CD4-positive, alpha-beta memory T cell (primary cell): ENCODE measurements around the gene ZNF564. TPM values are rescaled to one million over a fixed set of nuclear protein-coding genes. Genes with fewer than 3 reads are reported as not detected.
A peak's percentile ranks its signal among the peaks of the same experiment; 100 is the strongest.
"Not testable (repeated sequence)": the region's sequence is repeated elsewhere in the genome, so short reads cannot be mapped to it uniquely, and the experiment has no call there.

Experiments
- CTCF ChIA-PET: fragments of 350-600 bp; sonication (Branson Sonifier 250); formaldehyde crosslinking; loops from one replicate; lab custom pipeline; 2021; ENCODE audit warnings: inconsistent platforms; ENCODE audit not compliant: partially characterized antibody; lab: Charles Lee
- POLR2A ChIA-PET: fragments of 350-600 bp; sonication (Branson Sonifier 250); formaldehyde crosslinking; loops from one replicate; lab custom pipeline; 2021; ENCODE audit not compliant: partially characterized antibody; lab: Charles Lee
- DNase-seq, 5 donors: peaks; one replicate each; pipeline versions ENCODE4 v3.0.0 to v3.0.0-alpha.2; 2020 to 2022; ENCODE audit warnings: mixed read lengths in 1 of 5
- H3K27ac ChIP-seq: one replicate; pipeline ENCODE4 v1.7.0; 2013; ENCODE audit warnings: low read depth, low read length
- H3K27me3 ChIP-seq: 2 replicates; pipeline ENCODE4 v1.7.0; 2013; ENCODE audit warnings: mild to moderate bottlenecking, low read length, moderate library complexity; ENCODE audit not compliant: insufficient read depth
- H3K36me3 ChIP-seq: 2 replicates; pipeline ENCODE4 v1.7.0; 2013; ENCODE audit warnings: mild to moderate bottlenecking, low read length, moderate library complexity; ENCODE audit not compliant: insufficient read depth
- H3K4me1 ChIP-seq: 2 replicates; pipeline ENCODE4 v1.7.0; 2013; ENCODE audit warnings: mild to moderate bottlenecking, low read length, moderate library complexity; ENCODE audit not compliant: insufficient read depth
- H3K4me3 ChIP-seq, 2 donors: one replicate each; pipeline ENCODE4 v1.7.0; 2013; ENCODE audit warnings: low read length in 2 of 2, mild to moderate bottlenecking in 1 of 2
- H3K9me3 ChIP-seq, 2 donors: one replicate each; pipeline ENCODE4 v1.7.0; 2013; ENCODE audit warnings: low read length in 2 of 2, control low read depth in 1 of 2; ENCODE audit not compliant: control insufficient read depth in 1 of 2
- H3K27ac Mint-ChIP-seq, 7 donors: one replicate each; pipeline ENCODE4 v1.8.0; 2020 to 2021; ENCODE audit warnings: mixed read lengths in 7 of 7, mild to moderate bottlenecking in 6 of 7, inconsistent platforms in 3 of 7, moderate library complexity in 3 of 7
- H3K27me3 Mint-ChIP-seq, 2 donors: one replicate each; pipeline ENCODE4 v1.8.0; 2020 to 2021; ENCODE audit warnings: mixed read lengths in 2 of 2
- H3K36me3 Mint-ChIP-seq, 2 donors: one replicate each; pipeline ENCODE4 v1.8.0; 2020 to 2021; ENCODE audit warnings: mixed read lengths in 2 of 2, inconsistent platforms in 1 of 2, mild to moderate bottlenecking in 1 of 2
- H3K4me1 Mint-ChIP-seq, 4 donors: one replicate each; pipeline ENCODE4 v1.8.0; 2020 to 2021; ENCODE audit warnings: mixed read lengths in 4 of 4, mild to moderate bottlenecking in 1 of 4
- H3K4me3 Mint-ChIP-seq, 8 donors: one replicate each; pipeline ENCODE4 v1.8.0; 2020 to 2021; ENCODE audit warnings: mixed read lengths in 8 of 8, mild to moderate bottlenecking in 7 of 8, moderate library complexity in 6 of 8, inconsistent platforms in 3 of 8
- H3K9me3 Mint-ChIP-seq, 8 donors: one replicate each; pipeline ENCODE4 v1.8.0; 2020 to 2021; ENCODE audit warnings: mixed read lengths in 8 of 8, mild to moderate bottlenecking in 5 of 8, inconsistent platforms in 3 of 8, moderate library complexity in 1 of 8
- intact Hi-C: fragments of 100-400 bp; cut with micrococcal nuclease; formaldehyde crosslinking; loops from one replicate; pipeline ENCODE4 v1.15.1; 2023
- polyA plus RNA-seq, 2 donors: library from polyadenylated mRNA; unstranded; fragments of 300-500 nt; fragmentation: Illumina TruSeq; gene quantifications; one replicate each; pipeline ENCODE4 v1.2.3, GENCODE V29; 2021
- total RNA-seq, 2 experiments: library from RNA; stranded (reverse); gene quantifications; one replicate each; pipeline ENCODE4 v1.2.3, GENCODE V29; 2021

ZNF564 gene
- total and polyA plus RNA-seq, 4 experiments from 2014 or later = 11.2 to 30.6 (median 22.3) TPM

- POLR2A ChIA-PET = interaction anchor here (0.6 to 3.0 kb wide), 4 partner anchors 13 to 164 kb away, joined by 3 to 31 read pairs (median 10); partner anchors contain the start of genes ZNF563 and ZNF709
- Mint-ChIP-seq H3K27ac (peak overlapping the region in 1 of 7 donors; percentile 32), H3K9me3 (no peaks in the 10 kb centered on the region), H3K4me3 (peak overlapping the region in 2 of 8 donors; percentile 12 to 21), H3K27me3 (no peaks in the 10 kb centered on the region), H3K36me3 (no peaks in the 10 kb centered on the region), H3K4me1 (peaks cover 7 to 16% (median 11%) of the 10 kb centered on the region in 4 donors)
- CTCF ChIA-PET = interaction anchor here (1.4 kb wide), 1 partner anchor 700 kb away, joined by 3 read pairs; no protein-coding TSS in a partner anchor
- intact Hi-C loops = loop anchor here (5.0 kb wide), 1 partner anchor 115 kb away; the partner anchor contains the start of genes ZNF490 and ZNF791
- Histone ChIP-seq H3K27ac (no peak overlapping the region), H3K36me3 (no peaks in the 10 kb centered on the region), H3K4me3 (no peak overlapping the region), H3K9me3 (no peaks in the 10 kb centered on the region), H3K27me3 (no peaks in the 10 kb centered on the region), H3K4me1 (peaks cover 5% of the 10 kb centered on the region)
- no peak for DNase-seq
Measured at GRCh38 chr19:12497032-12497431, 54.2 kb downstream of the ZNF564 start.

GRCh38 chr19:12496480-12496879, 54.8 kb downstream of the ZNF564 start:
- no peaks in the 10 kb centered on the region for H3K36me3 Mint-ChIP-seq
- no peaks in the 10 kb centered on the region for H3K27me3 Mint-ChIP-seq
- Histone ChIP-seq H3K4me3 (no peak overlapping the region), H3K36me3 (no peaks in the 10 kb centered on the region), H3K27me3 (no peaks in the 10 kb centered on the region), H3K4me1 (peaks cover 5% of the 10 kb centered on the region), H3K27ac (no peak overlapping the region), H3K9me3 (no peaks in the 10 kb centered on the region)
- CTCF ChIA-PET = interaction anchor here (0.9 to 1.8 kb wide), 7 partner anchors 10 to 699 kb away, joined by 3 to 8 read pairs (median 4); partner anchors contain the start of genes ZNF20 and ZNF443
- intact Hi-C loops = loop anchor here (5.0 kb wide), 1 partner anchor 116 kb away; the partner anchor contains the start of genes ZNF490 and ZNF791
- no peak for DNase-seq
- peak overlapping the region in 2 of 7 donors; percentile 35 to 89 for H3K27ac Mint-ChIP-seq
- H3K4me1 Mint-ChIP-seq = peaks cover 7 to 16% (median 11%) of the 10 kb centered on the region in 4 donors
- H3K9me3 Mint-ChIP-seq = no peaks in the 10 kb centered on the region
- peak overlapping the region in 7 of 8 donors; percentile 3 to 98 (median 91) for H3K4me3 Mint-ChIP-seq
- POLR2A ChIA-PET = interaction anchor here (0.6 to 3.0 kb wide), 6 partner anchors 13 to 333 kb away, joined by 3 to 31 read pairs (median 7); partner anchors contain the start of genes ZNF136, ZNF443, ZNF563 and ZNF709

DNA sequence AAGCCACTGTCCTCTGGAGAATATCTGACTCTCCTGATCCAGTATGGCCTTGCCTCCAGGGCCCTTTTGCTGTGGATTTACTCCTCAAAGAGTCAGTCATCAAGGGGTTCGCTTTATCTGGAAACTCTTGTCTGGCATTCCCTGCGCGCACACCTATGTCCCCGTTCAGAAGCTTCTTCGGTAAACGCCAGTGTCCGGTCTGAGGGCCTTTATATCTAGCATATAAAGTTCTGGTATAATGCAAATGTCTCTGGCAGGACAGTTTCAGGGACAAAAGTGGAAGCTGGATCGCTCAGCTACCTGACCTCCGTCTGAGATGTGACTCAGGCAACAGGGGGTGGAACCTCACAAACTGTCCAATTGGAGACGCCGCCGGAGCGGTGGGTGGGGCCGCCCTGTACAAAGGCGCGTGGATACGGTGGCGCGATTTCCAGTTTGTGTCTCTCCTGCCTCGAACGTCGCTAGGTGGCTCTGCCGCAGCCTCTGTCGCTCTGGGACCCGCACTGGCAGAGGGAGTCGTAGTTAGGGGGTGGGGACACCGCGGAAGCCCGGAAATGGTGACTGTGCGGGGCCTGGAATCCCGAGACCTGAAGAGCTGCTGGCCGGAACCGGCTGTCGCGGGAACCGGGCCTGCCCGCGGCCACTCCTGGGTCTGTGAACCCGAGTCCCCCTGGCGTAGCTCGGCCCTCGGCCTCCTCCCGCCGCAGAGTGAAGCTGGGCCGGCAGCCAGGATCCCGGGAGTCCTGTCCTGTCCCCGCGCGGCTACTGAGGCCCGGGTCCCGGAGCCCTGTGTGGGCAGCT, 56.1 kb downstream of the ZNF564 start:
- Mint-ChIP-seq H3K4me1 (peaks cover 7 to 16% (median 11%) of the 10 kb centered on the region in 4 donors), H3K27ac (peak overlapping the region; percentile 89 to 97 (median 96)), H3K27me3 (no peaks in the 10 kb centered on the region), H3K36me3 (no peaks in the 10 kb centered on the region), H3K9me3 (no peaks in the 10 kb centered on the region), H3K4me3 (peak overlapping the region; percentile 87 to 98 (median 92))
- H3K9me3 ChIP-seq = no peaks in the 10 kb centered on the region
- H3K27me3 ChIP-seq = no peaks in the 10 kb centered on the region
- intact Hi-C loops = loop anchor here (1.0 to 5.0 kb wide), 8 partner anchors 11 to 293 kb away; partner anchors contain the start of genes MAN2B1, WDR83, ZNF490 and ZNF563
- CTCF ChIA-PET = interaction anchor here (0.9 to 1.8 kb wide), 12 partner anchors 9 to 506 kb away, joined by 3 to 8 read pairs (median 4); partner anchors contain the start of genes ZNF136 and ZNF443
- H3K36me3 ChIP-seq = no peaks in the 10 kb centered on the region
- peak overlapping the region; percentile 62 to 64 for H3K4me3 ChIP-seq
- peak overlapping the region; percentile 51 for H3K27ac ChIP-seq
- peaks cover 5% of the 10 kb centered on the region for H3K4me1 ChIP-seq
- peak; percentile 86 to 94 (median 92) for DNase-seq
- POLR2A ChIA-PET = interaction anchor here (0.6 to 3.0 kb wide), 25 partner anchors 8 to 1114 kb away, joined by 3 to 31 read pairs (median 4); partner anchors contain the start of genes DHPS, DNASE2, MAN2B1 and ZNF136

- no peak overlapping the region for H3K27ac ChIP-seq
- H3K9me3 ChIP-seq = no peaks in the 10 kb centered on the region
- Mint-ChIP-seq H3K27ac (peak overlapping the region in 4 of 7 donors; percentile 64 to 96 (median 86)), H3K4me1 (peaks cover 7 to 16% (median 11%) of the 10 kb centered on the region in 4 donors), H3K9me3 (no peaks in the 10 kb centered on the region), H3K4me3 (peak overlapping the region; percentile 24 to 96 (median 72)), H3K27me3 (no peaks in the 10 kb centered on the region), H3K36me3 (no peaks in the 10 kb centered on the region)
- ChIA-PET POLR2A (interaction anchor here (0.6 to 3.0 kb wide), 20 partner anchors 11 to 758 kb away, joined by 3 to 31 read pairs (median 4); partner anchors contain the start of genes DHPS, DNASE2, MAN2B1 and ZNF136), CTCF (interaction anchor here (0.6 to 1.8 kb wide), 9 partner anchors 15 to 332 kb away, joined by 3 to 8 read pairs (median 4); partner anchors contain the start of genes ZNF136 and ZNF443)
- H3K4me1 ChIP-seq = peaks cover 5% of the 10 kb centered on the region
- intact Hi-C loops = loop anchor here (2.0 kb wide), 2 partner anchors 94 to 172 kb away; partner anchors contain the start of genes MAN2B1, WDR83 and ZNF799
- H3K36me3 ChIP-seq = no peaks in the 10 kb centered on the region
- H3K27me3 ChIP-seq = no peaks in the 10 kb centered on the region
- H3K4me3 ChIP-seq = peak overlapping the region in 1 of 2 donors; percentile 62
- no peak for DNase-seq
Measured at GRCh38 chr19:12494260-12494860, 56.9 kb downstream of the ZNF564 start.

GRCh38 chr19:12486265-12486783, 65.0 kb downstream of the ZNF564 start:
- H3K27ac ChIP-seq, H3K27me3 ChIP-seq, H3K4me3 ChIP-seq, intact Hi-C loops, H3K36me3 ChIP-seq, H3K27me3 Mint-ChIP-seq, H3K27ac Mint-ChIP-seq, H3K9me3 ChIP-seq, DNase-seq, H3K36me3 Mint-ChIP-seq, H3K9me3 Mint-ChIP-seq: not testable (repeated sequence)
- peaks cover 26% of the 10 kb centered on the region for H3K4me1 ChIP-seq
- peaks cover 23 to 35% (median 28%) of the 10 kb centered on the region in 4 donors for H3K4me1 Mint-ChIP-seq
- ChIA-PET POLR2A (interaction anchor here (1.3 kb wide), 1 partner anchor 9 kb away, joined by 7 read pairs; no protein-coding TSS in a partner anchor), CTCF (interaction anchor here (1.4 kb wide), 1 partner anchor 9 kb away, joined by 4 read pairs; no protein-coding TSS in a partner anchor)
- H3K4me3 Mint-ChIP-seq = peak overlapping the region in 4 of 8 donors; percentile 17 to 57 (median 52)

GRCh38 chr19:12485571-12485970, 65.7 kb downstream of the ZNF564 start:
- H3K27me3 Mint-ChIP-seq = no peaks in the 10 kb centered on the region
- peaks cover 0 to 6% of the 10 kb centered on the region in 2 donors for H3K36me3 Mint-ChIP-seq
- H3K4me3 Mint-ChIP-seq = peak overlapping the region; percentile 94 to 98 (median 96)
- ChIA-PET CTCF (no interaction called here), POLR2A (interaction anchor here (4.2 kb wide), 1 partner anchor 10 kb away, joined by 31 read pairs; no protein-coding TSS in a partner anchor)
- no peak for DNase-seq
- H3K4me1 ChIP-seq = peaks cover 26% of the 10 kb centered on the region
- H3K27ac ChIP-seq = no peak overlapping the region
- peak overlapping the region in 6 of 7 donors; percentile 92 to 97 (median 96) for H3K27ac Mint-ChIP-seq
- H3K36me3 ChIP-seq = no peaks in the 10 kb centered on the region
- H3K27me3 ChIP-seq = no peaks in the 10 kb centered on the region
- peaks cover 23 to 36% (median 28%) of the 10 kb centered on the region in 4 donors for H3K4me1 Mint-ChIP-seq
- no peaks in the 10 kb centered on the region for H3K9me3 Mint-ChIP-seq
- H3K4me3 ChIP-seq = peak overlapping the region in 1 of 2 donors; percentile 91
- no peaks in the 10 kb centered on the region for H3K9me3 ChIP-seq
- intact Hi-C loops = loop anchor here (2.0 kb wide), 1 partner anchor 45 kb away; the partner anchor contains the start of gene ZNF443
